Ectodermal cell (in vitro differentiated cells): ENCODE measurements around the gene RFC4.

ENCODE experiments used
- H3K27ac ChIP-seq: 2 replicates; pipeline ENCODE4 v1.7.0; 2013; ENCODE audit warnings: mild to moderate bottlenecking, low read depth, low read length; ENCODE audit not compliant: insufficient read depth, poor library complexity, severe bottlenecking
- H3K27me3 ChIP-seq: 2 replicates; pipeline ENCODE4 v1.7.0; 2013; ENCODE audit warnings: mild to moderate bottlenecking, low read length; ENCODE audit not compliant: insufficient read depth, control insufficient read depth, poor library complexity, severe bottlenecking
- H3K36me3 ChIP-seq: one replicate; pipeline ENCODE4 v1.7.0; 2013; ENCODE audit warnings: low read length; ENCODE audit not compliant: control insufficient read depth, insufficient read depth
- H3K4me1 ChIP-seq: one replicate; pipeline ENCODE4 v1.7.0; 2013; ENCODE audit warnings: low read length; ENCODE audit not compliant: control insufficient read depth, insufficient read depth
- H3K4me3 ChIP-seq: 2 replicates; pipeline ENCODE4 v1.7.0; 2013; ENCODE audit warnings: low read depth, low read length, control low read depth; ENCODE audit not compliant: insufficient read depth
- H3K9me3 ChIP-seq: 2 replicates; pipeline ENCODE4 v1.7.0; 2013; ENCODE audit warnings: mild to moderate bottlenecking, low read length, moderate library complexity; ENCODE audit not compliant: control insufficient read depth
- WGBS, 2 experiments: methylation state at CpG; one replicate each; pipeline ENCODE4 v1.1.7; 2013; ENCODE audit warnings: missing lambda C conversion rate in 2 of 2; 5-methylcytosine and 5-hydroxymethylcytosine counted together

RFC4 gene

DNA sequence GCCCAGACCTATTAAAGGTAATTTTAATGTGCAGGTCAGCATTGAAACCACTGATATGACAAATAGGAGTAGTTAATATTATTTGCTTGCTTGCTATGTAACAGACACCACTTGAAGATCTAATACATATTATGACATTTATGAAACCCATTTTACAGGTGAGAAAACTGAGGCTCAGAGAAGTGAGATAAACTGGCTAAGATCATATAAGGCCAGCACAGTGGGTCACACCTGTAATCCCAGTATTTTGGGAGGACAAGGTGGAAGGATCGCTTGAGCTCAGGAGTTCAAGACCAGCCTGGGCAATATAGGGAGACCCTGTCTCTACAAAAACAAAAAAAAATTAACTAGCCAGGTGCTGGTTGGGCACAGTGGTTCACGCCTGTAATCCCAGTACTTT is 56.0 kb downstream of the RFC4 start:
- H3K4me1 ChIP-seq: no peaks in the 10 kb centered on the region
- WGBS, 2 experiments: 91 to 93% methylated on average over 2 of the region's 2 CpGs
- no peaks in the 10 kb centered on the region for H3K27me3 ChIP-seq
- no peak overlapping the region for H3K27ac ChIP-seq
- no peaks in the 10 kb centered on the region for H3K36me3 ChIP-seq
- no peak overlapping the region for H3K4me3 ChIP-seq
- no peaks in the 10 kb centered on the region for H3K9me3 ChIP-seq

GRCh38 chr3:186746008-186746407 is 60.3 kb downstream of the RFC4 start:
- Histone ChIP-seq H3K4me3 (no peak overlapping the region), H3K27ac (no peak overlapping the region), H3K4me1 (no peaks in the 10 kb centered on the region), H3K36me3 (no peaks in the 10 kb centered on the region), H3K27me3 (no peaks in the 10 kb centered on the region), H3K9me3 (no peaks in the 10 kb centered on the region)
- 70% methylated on average over 10 of the region's 10 CpGs for WGBS, 2 experiments

GRCh38 chr3:186743666-186744065 is 62.6 kb downstream of the RFC4 start:
- no peaks in the 10 kb centered on the region for H3K4me1 ChIP-seq
- H3K9me3 ChIP-seq: no peaks in the 10 kb centered on the region
- no peaks in the 10 kb centered on the region for H3K36me3 ChIP-seq
- no peak overlapping the region for H3K27ac ChIP-seq
- no peak overlapping the region for H3K4me3 ChIP-seq
- no peaks in the 10 kb centered on the region for H3K27me3 ChIP-seq
- WGBS, 2 experiments: 81 to 95% methylated on average over 2 to 3 of the region's 3 CpGs

GRCh38 chr3:186742618-186743380 is 63.5 kb downstream of the RFC4 start:
- H3K4me3 ChIP-seq: no peak overlapping the region

More at GRCh38 chr3:186742618-186743380, 63.5 kb downstream of the RFC4 start:
- Histone ChIP-seq H3K27ac (no peak overlapping the region), H3K9me3 (no peaks in the 10 kb centered on the region), H3K4me1 (no peaks in the 10 kb centered on the region), H3K36me3 (no peaks in the 10 kb centered on the region), H3K27me3 (no peaks in the 10 kb centered on the region)
- 92 to 94% methylated on average over 7 of the region's 7 CpGs for WGBS, 2 experiments
